K562 (cell line): Measurements from ENCODE around the gene MRRF. TPM values are rescaled to one million over a fixed set of nuclear protein-coding genes. Genes with fewer than 3 reads are reported as not detected.

Experiments
- ATAC-seq: fragments of 200-7000 bp; cut with Tn5 transposase; 3 replicates; pipeline ENCODE4 v1.9.1; 2020; ENCODE audit warnings: moderate library complexity
- BruUV-seq: library from RNA; stranded (reverse); fragments of 400-500 nt; replicated peaks from 2 replicates; lab custom pipeline; 2021; lab: Mats Ljungman, UMichigan
- CTCF ChIA-PET: fragments of 300-600 bp; formaldehyde crosslinking; extraction: SDS; loops from one replicate; lab custom pipeline; 2021; ENCODE audit warnings: low intra/inter-chr PET ratio; lab: Yijun Ruan, JAX
- POLR2A ChIA-PET: fragments of 300-600, 350-650 bp; sonication (Branson Sonifier 250); formaldehyde crosslinking; extraction: SDS; loops from one replicate; lab custom pipeline; 2021; ENCODE audit warnings: antibody characterized with exemption, inconsistent platforms; lab: Yijun Ruan, JAX
- DNase-seq, 4 experiments: peaks; one replicate each; pipeline versions ENCODE4 v3.0.0 to v3.0.0-alpha.2; 2011 to 2018; ENCODE audit warnings: low spot score in 3 of 4, mixed read lengths in 3 of 4; ENCODE audit errors: extremely low read depth in 1 of 4
- FAIRE-seq: peaks from 2 replicates; lab custom pipeline; 2011; peaks lifted over from hg19 to GRCh38; lab: Jason Lieb, UNC
- H2AFZ ChIP-seq: 2 replicates; pipeline ENCODE4 v1.6.0; 2011; ENCODE audit warnings: low read depth, low read length, control low read depth, inconsistent platforms
- H3K27ac ChIP-seq: fragments of 200-600 bp; 3 replicates; pipeline ENCODE4 v1.8.0; 2011; ENCODE audit warnings: low read depth, mild to moderate bottlenecking, control low read depth, inconsistent platforms, low read length, moderate library complexity, mixed read lengths; ENCODE audit errors: extremely low read depth
- H3K27me3 ChIP-seq, 2 experiments: fragments of 300-600 bp in 1 of 2; 2 replicates in 1 of 2; 3 replicates in 1 of 2; pipeline versions ENCODE4 v1.6.0 to v1.8.0; 2011; ENCODE audit warnings: inconsistent platforms in 2 of 2, low read length in 2 of 2, mild to moderate bottlenecking in 1 of 2, mixed read lengths in 1 of 2, moderate library complexity in 1 of 2; ENCODE audit not compliant: control insufficient read depth in 2 of 2, insufficient read depth in 2 of 2
- H3K36me3 ChIP-seq: fragments of 300-600 bp; 3 replicates; pipeline ENCODE4 v1.8.0; 2011; ENCODE audit warnings: mild to moderate bottlenecking, low read length, inconsistent platforms; ENCODE audit not compliant: control insufficient read depth, insufficient read depth
- H3K4me1 ChIP-seq, 2 experiments: fragments of 200-600 bp in 1 of 2; replicated peaks in 1 of 2; 2 replicates in 1 of 2; 3 replicates in 1 of 2; pipeline versions ENCODE4 v1.5.1 to v1.8.0; 2011; ENCODE audit warnings: inconsistent platforms in 2 of 2, low read length in 2 of 2, mild to moderate bottlenecking in 1 of 2, mixed read lengths in 1 of 2, moderate library complexity in 1 of 2; ENCODE audit not compliant: control insufficient read depth in 2 of 2, insufficient read depth in 2 of 2
- H3K4me2 ChIP-seq: 2 replicates; pipeline ENCODE4 v1.6.1; 2011; ENCODE audit warnings: low read length, control low read depth, inconsistent platforms, mixed read lengths; ENCODE audit not compliant: insufficient read depth
- H3K4me3 ChIP-seq: fragments of 200-600 bp; sonication (generic), shearing (Covaris generic); 2 replicates; pipeline ENCODE4 v1.5.1; 2016; ENCODE audit warnings: control low read depth, inconsistent platforms
- H3K79me2 ChIP-seq: fragments of 200-600 bp; 3 replicates; pipeline ENCODE4 v1.8.0; 2011; ENCODE audit warnings: low read length, inconsistent platforms; ENCODE audit not compliant: control insufficient read depth, insufficient read depth
- H3K9ac ChIP-seq, 2 experiments: 2 replicates each; pipeline versions ENCODE4 v1.6.0 to v1.6.1; 2011; ENCODE audit warnings: low read depth in 2 of 2, low read length in 2 of 2, control low read depth in 1 of 2, inconsistent platforms in 1 of 2, mild to moderate bottlenecking in 1 of 2, mixed read lengths in 1 of 2; ENCODE audit not compliant: insufficient read depth in 1 of 2
- H3K9me1 ChIP-seq: one replicate; pipeline ENCODE4 v1.6.0; 2011; ENCODE audit warnings: inconsistent platforms, mild to moderate bottlenecking, low read length, moderate library complexity; ENCODE audit not compliant: control insufficient read depth, insufficient read depth
- H3K9me3 ChIP-seq: replicated peaks from 2 replicates; pipeline ENCODE4 v1.5.1; 2011; ENCODE audit warnings: low read depth, low read length, inconsistent platforms; ENCODE audit not compliant: control insufficient read depth, insufficient read depth
- H4K20me1 ChIP-seq: replicated peaks from 2 replicates; pipeline ENCODE4 v1.6.1; 2011; ENCODE audit warnings: low read length, inconsistent platforms, mixed read lengths; ENCODE audit not compliant: control insufficient read depth, insufficient read depth
- ARID2 ChIP-seq: fragments of 450-650 bp; IDR thresholded peaks from 2 replicates; pipeline ENCODE4 v1.6.1; 2017; ENCODE audit warnings: antibody characterized with exemption, mild to moderate bottlenecking
- BCOR ChIP-seq: fragments of 450-650 bp; IDR thresholded peaks from 2 replicates; pipeline ENCODE4 v1.6.1; 2016
- BHLHE40 ChIP-seq: IDR thresholded peaks from 2 replicates; pipeline ENCODE4 v1.6.1; 2011; ENCODE audit warnings: low read length, improper control_type of control experiment
- KAT8 ChIP-seq: fragments of 450-650 bp; IDR thresholded peaks from 2 replicates; pipeline ENCODE4 v1.6.1; 2016; ENCODE audit warnings: low read depth, mild to moderate bottlenecking
- MCM3 ChIP-seq: fragments of 450-650 bp; IDR thresholded peaks from 2 replicates; pipeline ENCODE4 v1.6.1; 2016
- NFYB ChIP-seq: IDR thresholded peaks from 2 replicates; pipeline ENCODE4 v1.6.1; 2011; ENCODE audit warnings: mild to moderate bottlenecking, moderate library complexity; ENCODE audit not compliant: insufficient read length; ENCODE audit errors: extremely low read depth
- POLR2G ChIP-seq: fragments of 200-400 bp; formaldehyde crosslinking; IDR thresholded peaks from 2 replicates; pipeline ENCODE4 v1.6.1; 2017; ENCODE audit warnings: low read depth, mild to moderate bottlenecking, antibody characterized with exemption, low read length, moderate library complexity
- TBP ChIP-seq: optimal IDR thresholded peaks from 2 replicates; pipeline ENCODE3; 2011; ENCODE audit warnings: low read depth, low read length, improper control_type of control experiment
- ZBTB11 ChIP-seq, 3 experiments: fragments of 200-800 bp in 1 of 3; fragments of 250-450 bp in 1 of 3; fragments of 450-650 bp in 1 of 3; sonication (Bioruptor Pico) in 1 of 3; sonication (Bioruptor generic) in 1 of 3; formaldehyde crosslinking in 1 of 3; IDR thresholded peaks; 2 replicates each; pipeline versions ENCODE4 v1.6.1 to v1.8.0; 2016 to 2022; ENCODE audit warnings: mild to moderate bottlenecking in 2 of 3, missing genetic modification characterization in 2 of 3, missing compliant biosample characterization in 1 of 3, moderate library complexity in 1 of 3
- ZFP36 ChIP-seq: fragments of 150-350 bp; IDR thresholded peaks from 2 replicates; pipeline ENCODE4 v1.6.1; 2018; ENCODE audit warnings: low read length, low read depth; ENCODE audit not compliant: partially characterized antibody
- ZNF134 ChIP-seq: fragments of 250-450 bp; sonication (Bioruptor Pico); conservative IDR thresholded peaks from 2 replicates; pipeline ENCODE4 v1.4.0; 2020
- WGBS: fragments of 100-300 bp; shearing (Covaris generic); methylation state at CpG from one replicate; pipeline ENCODE4 v1.1.6; 2016; ENCODE audit warnings: low coverage, mixed read lengths; ENCODE audit not compliant: insufficient coverage; ENCODE audit errors: missing lambda C conversion rate; 5-methylcytosine and 5-hydroxymethylcytosine counted together
- in situ Hi-C: fragments of 300-500 bp; cut with MboI; formaldehyde crosslinking; loops from 4 replicates; pipeline ENCODE4 v1.15.0; 2018; ENCODE audit warnings: inconsistent platforms, mixed read lengths
- intact Hi-C: fragments of 100-400 bp; cut with micrococcal nuclease; formaldehyde crosslinking; loops from 2 replicates; pipeline ENCODE4 v1.14.2; 2022
- polyA plus RNA-seq, 8 experiments: library from polyadenylated mRNA; depleted of rRNA in 4 of 8; stranded (reverse) in 5 of 8; unstranded in 3 of 8; fragments of >200 nt; fragmentation: Nextera tagmentation in 2 of 8; fragmentation: Illumina TruSeq in 1 of 8; extraction: Ambion mirVana in 2 of 8; extraction: Trizol in 1 of 8; gene quantifications; 2 replicates each; pipeline versions ENCODE4 v1.2.1 to v1.2.3, GENCODE V29; 2011 to 2014; ENCODE audit warnings: inconsistent platforms in 1 of 8, missing spikeins in 1 of 8
- total RNA-seq, 7 experiments: library from RNA; depleted of rRNA in 6 of 7; stranded (reverse); fragments of >200 nt in 6 of 7; fragmentation: Illumina TruSeq in 2 of 7; extraction: Trizol in 2 of 7; gene quantifications; 2 replicates each; pipeline versions ENCODE4 v1.2.1 to v1.2.3, GENCODE V29; 2011 to 2021; ENCODE audit warnings: low replicate concordance in 1 of 7

The MRRF gene
- total and polyA plus RNA-seq, 9 of the 15 experiments (the other 6 are each of a cell fraction or from before 2014, with no cell fraction given) = 55.0 to 105 (median 81.2) TPM

- TF ChIP-seq ZNF134 (CRISPR knock-in tag) (no peak), ARID2 (no peak), ZBTB11 (CRISPR knock-in tag; IDR thresholded peaks at IDR 0.05) (no peak), TBP (no peak), BHLHE40 (no peak), MCM3 (no peak)
These were observed 68.0 kb downstream of the MRRF start (continued) for GRCh38 chr9:122332644-122333043.

DNA sequence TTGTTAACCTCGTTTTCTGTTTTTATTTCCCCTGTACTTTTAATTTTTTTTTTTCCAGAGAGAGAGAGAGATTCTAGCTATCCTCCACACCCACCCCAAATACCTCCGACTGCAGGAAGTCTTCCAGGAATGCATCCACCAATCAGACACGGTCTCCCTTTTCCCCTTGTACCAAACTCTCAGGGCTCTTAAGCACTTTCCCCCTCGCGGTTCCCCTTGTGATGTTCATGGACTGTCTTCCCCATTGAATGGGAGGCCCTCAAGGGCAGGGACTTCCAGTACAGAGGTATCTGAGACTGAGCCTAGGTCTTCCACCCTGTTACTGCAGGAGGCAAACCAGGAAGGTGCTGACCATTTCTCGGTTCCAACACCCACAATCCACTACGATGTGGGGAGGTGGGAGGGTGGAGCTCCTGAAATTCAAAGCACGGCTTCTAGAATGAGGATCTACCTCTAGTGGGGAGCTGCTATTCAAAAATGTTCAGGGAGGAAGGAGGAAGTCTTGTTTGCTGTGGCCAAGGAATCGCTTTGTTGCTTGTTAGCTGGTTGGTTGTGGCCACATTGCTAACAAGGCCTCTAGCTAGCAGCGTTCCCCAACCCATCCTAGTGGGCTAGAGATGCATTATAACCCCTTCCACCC, 68.6 kb downstream of the MRRF start:
- peak in 1 of 4 experiments; percentile 16 for DNase-seq
- H3K4me3 ChIP-seq = no peak overlapping the region
- intact Hi-C loops = no loop called here
- peak overlapping the region in 1 of 2 experiments; percentile 14; a peak in 1 of 4 replicates for H3K9ac ChIP-seq
- TF ChIP-seq POLR2G (no peak), BCOR (peak; percentile 30; the same call in 1 of the 2 replicates), ZFP36 (peak; percentile 82), NFYB (no peak), KAT8 (no peak)
- 53% methylated on average over 10 of the region's 10 CpGs for WGBS
- no TSS peak for BruUV-seq
- no peaks in the 10 kb centered on the region for H4K20me1 ChIP-seq
- no peaks in the 10 kb centered on the region for H3K79me2 ChIP-seq
- H3K27me3 ChIP-seq = no peaks in the 10 kb centered on the region
- FAIRE-seq = no peak
- no peak overlapping the region for H2AFZ ChIP-seq
- POLR2A ChIA-PET = no interaction called here
- CTCF ChIA-PET = no interaction called here
- in situ Hi-C loops = loop anchor here (25.0 kb wide), 1 partner anchor 646 kb away; no protein-coding TSS in a partner anchor
- H3K9me3 ChIP-seq = no peaks in the 10 kb centered on the region
- H3K36me3 ChIP-seq = peaks cover 18% of the 10 kb centered on the region; the same call in 2 of the 3 replicates
- no peak overlapping the region for H3K4me2 ChIP-seq
- no peaks in the 10 kb centered on the region for H3K9me1 ChIP-seq
- ATAC-seq = no peak
- no peak overlapping the region for H3K27ac ChIP-seq
- H3K4me1 ChIP-seq = peaks cover 21 to 26% of the 10 kb centered on the region in 2 experiments
